Stomach smooth muscle (tissue), 2 donors: ENCODE measurements around the gene SCUBE1.

ENCODE experiments used
- H3K27ac ChIP-seq: one replicate; pipeline ENCODE4 v1.7.0; 2013; ENCODE audit warnings: mild to moderate bottlenecking, low read length, inconsistent platforms
- H3K27me3 ChIP-seq, 2 donors: one replicate each; pipeline ENCODE4 v1.7.0; 2013; ENCODE audit warnings: low read length in 2 of 2; ENCODE audit not compliant: insufficient read depth in 2 of 2, control insufficient read depth in 1 of 2
- H3K36me3 ChIP-seq, 2 donors: one replicate each; pipeline ENCODE4 v1.7.0; 2013; ENCODE audit warnings: low read length in 2 of 2; ENCODE audit not compliant: control insufficient read depth in 2 of 2, insufficient read depth in 2 of 2
- H3K4me1 ChIP-seq: one replicate; pipeline ENCODE4 v1.7.0; 2013; ENCODE audit warnings: low read length; ENCODE audit not compliant: control insufficient read depth, insufficient read depth
- H3K4me3 ChIP-seq, 2 donors: one replicate each; pipeline ENCODE4 v1.7.0; 2013; ENCODE audit warnings: low read length in 2 of 2
- H3K9ac ChIP-seq, 2 donors: one replicate each; pipeline ENCODE4 v1.7.0; 2013; ENCODE audit warnings: low read length in 2 of 2, mild to moderate bottlenecking in 1 of 2
- H3K9me3 ChIP-seq, 2 donors: one replicate each; pipeline ENCODE4 v1.7.0; 2013; ENCODE audit warnings: low read length in 2 of 2; ENCODE audit not compliant: control insufficient read depth in 2 of 2
- donor health status: healthy.
- donor health status: Pancreatic carcinoma.

The SCUBE1 gene

GRCh38 chr22:43166132-43166930, 176.8 kb downstream of the SCUBE1 start:
- no peak overlapping the region for H3K27ac ChIP-seq
- no peak overlapping the region for H3K4me3 ChIP-seq
- H3K27me3 ChIP-seq, result no peaks in the 10 kb centered on the region
- peaks cover 6 to 15% of the 10 kb centered on the region in 2 donors for H3K36me3 ChIP-seq
- H3K9me3 ChIP-seq, result no peaks in the 10 kb centered on the region
- peaks cover 6% of the 10 kb centered on the region for H3K4me1 ChIP-seq
- H3K9ac ChIP-seq, result no peak overlapping the region

DNA sequence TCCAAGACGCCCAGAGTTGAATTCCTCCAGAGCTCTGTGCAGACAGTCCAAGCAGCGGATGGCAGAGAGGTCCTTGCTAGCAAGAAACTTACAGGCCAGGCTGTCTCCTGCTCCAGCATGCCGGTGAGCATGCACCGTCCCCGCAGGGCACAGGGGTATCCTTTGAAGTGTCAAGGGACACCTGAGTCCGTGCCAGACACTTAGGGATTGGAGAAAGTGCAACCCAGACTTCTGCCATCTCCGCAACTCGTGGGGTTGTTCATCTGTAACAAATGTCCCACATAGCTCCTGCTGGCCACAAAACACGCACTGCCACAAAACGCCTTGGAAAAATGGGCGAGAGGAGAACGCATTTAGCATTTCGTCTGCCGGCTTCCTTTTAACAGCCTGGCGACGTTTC, 178.5 kb downstream of the SCUBE1 start:
- Histone ChIP-seq H3K4me1 (peaks cover 6% of the 10 kb centered on the region), H3K27me3 (no peaks in the 10 kb centered on the region), H3K27ac (no peak overlapping the region), H3K4me3 (no peak overlapping the region), H3K36me3 (peaks cover 0 to 13% of the 10 kb centered on the region in 2 donors), H3K9ac (no peak overlapping the region), H3K9me3 (no peaks in the 10 kb centered on the region)

DNA sequence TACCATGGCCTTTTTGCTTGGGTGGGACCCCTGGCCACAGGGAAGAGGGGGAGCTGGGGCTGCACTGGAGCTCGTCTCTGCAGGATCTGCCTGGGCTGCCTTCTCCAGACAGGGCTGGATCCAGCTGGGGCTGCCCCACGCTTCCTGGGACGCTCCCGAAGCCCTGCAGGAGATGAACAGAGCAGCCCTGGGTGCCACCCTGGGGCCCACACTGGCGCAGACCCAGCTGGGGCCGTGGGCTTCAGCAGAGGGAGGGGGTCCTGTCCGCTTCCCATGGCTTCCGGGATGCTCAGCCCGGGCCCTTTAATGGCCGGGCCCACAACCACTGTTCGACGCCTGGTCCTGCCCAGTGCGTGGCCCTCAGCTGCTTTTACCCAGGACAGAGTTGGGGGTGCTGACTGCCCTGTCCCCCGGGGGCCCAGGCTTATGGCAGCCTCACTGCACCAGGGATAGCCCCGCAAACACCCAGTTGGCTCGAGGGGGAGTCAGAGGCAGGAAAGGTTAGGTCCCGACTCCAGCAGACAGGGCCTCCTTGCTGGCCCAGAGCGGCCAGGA, 179.9 kb downstream of the SCUBE1 start:
- no peaks in the 10 kb centered on the region for H3K9me3 ChIP-seq
- no peaks in the 10 kb centered on the region for H3K27me3 ChIP-seq
- no peak overlapping the region for H3K27ac ChIP-seq
- H3K9ac ChIP-seq, result no peak overlapping the region
- H3K4me1 ChIP-seq, result peaks cover 9% of the 10 kb centered on the region
- peaks cover 0 to 15% of the 10 kb centered on the region in 2 donors for H3K36me3 ChIP-seq
- H3K4me3 ChIP-seq, result no peak overlapping the region

DNA sequence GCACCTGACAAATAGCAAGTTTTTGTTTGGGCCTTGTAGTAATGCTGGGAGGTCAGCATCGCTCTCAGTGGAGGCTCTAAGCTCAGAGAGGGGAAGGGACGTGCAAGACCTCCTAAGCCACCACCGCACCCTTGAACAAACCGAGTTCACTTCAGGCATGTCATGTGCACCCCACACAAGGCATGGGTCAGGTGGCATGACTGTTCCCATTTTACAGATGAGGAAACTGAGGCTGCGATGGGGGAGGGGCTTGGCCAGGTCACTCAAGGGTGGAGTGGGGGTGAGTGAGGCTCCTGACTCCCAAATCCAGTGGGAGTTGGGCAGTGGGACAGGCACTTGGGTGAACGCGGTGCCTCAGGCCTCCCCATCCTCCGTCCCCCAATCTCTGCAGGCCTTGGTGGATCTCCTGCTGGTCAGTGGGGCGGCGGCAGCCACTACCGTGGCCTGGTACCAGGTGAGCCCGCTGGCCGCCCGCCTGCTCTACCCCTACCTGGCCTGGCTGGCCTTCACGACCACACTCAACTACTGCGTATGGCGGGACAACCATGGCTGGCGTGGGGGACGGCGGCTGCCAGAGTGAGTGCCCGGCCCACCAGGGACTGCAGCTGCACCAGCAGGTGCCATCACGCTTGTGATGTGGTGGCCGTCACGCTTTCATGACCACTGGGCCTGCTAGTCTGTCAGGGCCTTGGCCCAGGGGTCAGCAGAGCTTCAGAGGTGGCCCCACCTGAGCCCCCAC, 180.6 kb downstream of the SCUBE1 start:
- Histone ChIP-seq H3K27ac (no peak overlapping the region), H3K4me3 (no peak overlapping the region), H3K9ac (no peak overlapping the region), H3K9me3 (no peaks in the 10 kb centered on the region), H3K4me1 (peaks cover 9% of the 10 kb centered on the region), H3K36me3 (peaks cover 0 to 12% of the 10 kb centered on the region in 2 donors), H3K27me3 (no peaks in the 10 kb centered on the region)

DNA sequence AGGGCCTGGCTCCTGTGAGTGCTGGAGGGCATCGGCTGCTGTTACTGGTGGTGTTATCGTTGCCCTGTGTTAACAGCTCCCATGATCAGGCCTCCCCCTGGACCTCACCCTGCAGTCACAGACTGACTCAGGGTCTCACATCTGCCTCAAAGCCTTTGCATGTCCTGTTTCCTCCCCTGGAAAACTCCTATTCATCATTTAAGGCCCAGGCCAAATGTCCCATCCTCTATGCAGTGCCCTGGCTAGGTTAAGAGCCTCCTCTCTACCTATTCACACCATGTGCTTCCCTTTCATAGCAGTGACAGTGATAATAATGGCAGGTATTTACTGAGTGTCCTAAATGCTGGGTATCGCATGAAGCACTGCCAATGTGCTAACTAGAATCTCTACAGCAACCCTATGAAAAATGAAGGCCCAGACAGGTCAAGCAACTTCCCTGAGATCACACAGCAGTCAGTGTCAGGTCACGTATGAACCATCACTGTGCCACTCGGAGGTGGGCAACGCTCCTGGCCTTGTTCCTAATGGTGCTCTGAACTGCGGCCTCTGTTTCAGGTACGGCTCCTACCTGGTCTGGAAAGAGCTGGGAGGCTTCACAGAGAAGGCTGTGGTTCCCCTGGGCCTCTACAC, 182.6 kb downstream of the SCUBE1 start:
- Histone ChIP-seq H3K36me3 (peaks cover 0 to 10% of the 10 kb centered on the region in 2 donors), H3K9ac (no peak overlapping the region), H3K27ac (no peak overlapping the region)

GRCh38 chr22:43159484-43160178, 183.5 kb downstream of the SCUBE1 start:
- Histone ChIP-seq H3K9ac (no peak overlapping the region), H3K27ac (no peak overlapping the region), H3K4me1 (peaks cover 9% of the 10 kb centered on the region)

More for the DNA sequence above, 182.6 kb downstream of the SCUBE1 start:
- no peaks in the 10 kb centered on the region for H3K27me3 ChIP-seq
- H3K4me1 ChIP-seq, result peaks cover 9% of the 10 kb centered on the region
- no peaks in the 10 kb centered on the region for H3K9me3 ChIP-seq
- H3K4me3 ChIP-seq, result no peak overlapping the region

DNA sequence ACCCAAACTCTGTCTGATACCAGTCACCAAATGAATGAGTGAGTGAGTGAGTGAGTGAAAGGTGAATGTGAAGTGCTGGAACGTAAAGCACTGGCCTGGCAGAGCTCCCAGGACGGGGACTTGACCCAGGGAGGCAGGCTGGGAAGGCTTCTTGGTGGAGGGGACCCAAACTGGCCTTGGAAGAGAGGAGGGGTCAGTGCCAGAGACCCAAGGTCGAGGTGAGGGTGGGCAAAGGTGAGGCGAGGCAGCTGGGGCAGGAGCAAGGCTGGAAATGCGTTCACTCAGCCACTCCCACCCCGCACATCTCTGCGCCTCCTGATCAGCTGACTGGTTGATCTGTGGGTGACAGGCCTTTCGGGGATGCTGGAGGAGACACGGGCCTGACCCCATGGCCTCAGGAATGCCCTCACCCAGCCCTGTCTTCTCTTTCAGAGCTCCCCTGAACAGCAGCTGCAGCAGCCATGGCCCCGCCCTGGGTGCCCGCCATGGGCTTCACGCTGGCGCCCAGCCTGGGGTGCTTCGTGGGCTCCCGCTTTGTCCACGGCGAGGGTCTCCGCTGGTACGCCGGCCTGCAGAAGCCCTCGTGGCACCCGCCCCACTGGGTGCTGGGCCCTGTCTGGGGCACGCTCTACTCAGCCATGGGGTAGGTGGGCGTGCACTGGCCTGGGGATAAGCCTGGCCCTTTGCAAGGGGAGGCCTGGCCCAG, 184.2 kb downstream of the SCUBE1 start:
- H3K9me3 ChIP-seq, result no peaks in the 10 kb centered on the region
- H3K36me3 ChIP-seq, result peaks cover 0 to 10% of the 10 kb centered on the region in 2 donors
- H3K4me3 ChIP-seq, result no peak overlapping the region
- H3K4me1 ChIP-seq, result peaks cover 9% of the 10 kb centered on the region
- H3K27ac ChIP-seq, result no peak overlapping the region
- H3K9ac ChIP-seq, result no peak overlapping the region
- no peaks in the 10 kb centered on the region for H3K27me3 ChIP-seq

More at GRCh38 chr22:43159484-43160178, 183.5 kb downstream of the SCUBE1 start:
- no peaks in the 10 kb centered on the region for H3K9me3 ChIP-seq
- H3K27me3 ChIP-seq, result no peaks in the 10 kb centered on the region
- H3K36me3 ChIP-seq, result peaks cover 0 to 10% of the 10 kb centered on the region in 2 donors
- H3K4me3 ChIP-seq, result no peak overlapping the region

DNA sequence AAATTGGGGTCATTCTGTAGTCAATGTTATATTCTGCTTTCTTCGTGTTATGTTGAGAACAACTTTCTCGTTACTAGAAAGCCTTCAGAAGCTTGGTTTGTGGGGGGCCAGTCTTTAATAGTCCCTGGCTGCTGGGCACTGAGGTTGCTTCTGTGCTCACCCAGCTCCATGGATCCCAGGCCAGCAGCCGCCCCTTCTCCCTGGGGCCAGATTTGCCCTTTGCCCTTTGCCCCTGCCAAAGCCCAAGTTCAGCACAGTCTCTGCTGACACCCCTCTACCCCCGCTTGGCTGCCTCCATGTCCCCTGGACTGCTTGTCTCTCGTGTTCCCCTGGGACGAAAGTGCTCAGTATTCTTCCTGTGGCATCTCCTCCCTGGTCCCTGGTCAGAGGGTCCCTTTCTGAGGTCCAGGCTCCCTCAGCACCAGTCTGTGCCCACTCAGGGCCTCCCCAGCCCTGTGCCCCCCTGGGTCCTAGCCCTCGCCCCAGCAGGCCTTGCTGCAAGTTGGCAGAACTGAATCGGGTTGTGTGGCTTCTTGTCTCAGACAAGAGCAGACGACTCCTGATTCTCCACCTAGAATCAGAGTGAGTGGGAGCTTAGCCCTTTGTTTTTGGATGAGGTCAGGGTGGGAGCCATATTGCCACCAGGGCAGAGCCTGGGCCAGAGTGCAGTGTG, 185.2 kb downstream of the SCUBE1 start:
- no peak overlapping the region for H3K9ac ChIP-seq
- no peaks in the 10 kb centered on the region for H3K27me3 ChIP-seq
- peaks cover 7% of the 10 kb centered on the region for H3K4me1 ChIP-seq
- H3K4me3 ChIP-seq, result no peak overlapping the region
- no peaks in the 10 kb centered on the region for H3K9me3 ChIP-seq
- peaks cover 0 to 10% of the 10 kb centered on the region in 2 donors for H3K36me3 ChIP-seq
- no peak overlapping the region for H3K27ac ChIP-seq

DNA sequence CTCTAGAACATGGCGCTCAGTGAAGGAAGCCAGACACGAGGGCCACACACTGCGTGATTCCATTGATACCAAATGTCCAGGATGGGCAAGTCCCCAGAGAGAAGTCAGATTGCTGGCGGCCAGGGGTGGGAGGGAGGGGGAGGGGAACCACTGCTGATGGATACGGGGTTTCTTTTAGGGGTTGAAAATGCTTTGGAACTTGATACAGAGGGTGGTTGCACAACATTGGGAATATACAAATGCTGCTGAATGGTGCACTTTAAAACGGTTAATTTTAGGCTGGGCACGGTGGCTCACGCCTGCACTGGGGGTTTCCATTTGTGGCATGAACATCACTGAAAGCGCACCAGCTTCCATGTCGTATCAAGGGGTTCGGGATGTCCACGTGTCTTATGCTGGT, 186.8 kb downstream of the SCUBE1 start:
- H3K9me3 ChIP-seq, result no peaks in the 10 kb centered on the region
- H3K4me1 ChIP-seq, result peaks cover 17% of the 10 kb centered on the region
- no peaks in the 10 kb centered on the region for H3K27me3 ChIP-seq
- H3K27ac ChIP-seq, result no peak overlapping the region
- H3K4me3 ChIP-seq, result no peak overlapping the region
- H3K36me3 ChIP-seq, result peaks cover 0 to 7% of the 10 kb centered on the region in 2 donors
- H3K9ac ChIP-seq, result no peak overlapping the region
